ENCODE data around the gene CMC2.

Gene CMC2

GRCh38 chr16:80992676-80993293 is 13.9 kb downstream of the CMC2 start:
- Mint-ChIP-seq H3K36me3 (ENCODE audit: low read depth) (peaks cover 42% of the 10 kb centered on the region), H3K27me3 (no peaks in the 10 kb centered on the region), H3K4me3 (no peak overlapping the region), H3K4me1 (peaks cover 26% of the 10 kb centered on the region), H3K27ac (no peak overlapping the region), H3K9me3 (no peaks in the 10 kb centered on the region)
- ATAC-seq (no peak), DNase-seq (no peak)

- Mint-ChIP-seq H3K27me3 (no peaks in the 10 kb centered on the region), H3K9me3 (no peaks in the 10 kb centered on the region), H3K4me3 (no peak overlapping the region), H3K27ac (no peak overlapping the region), H3K36me3 (ENCODE audit: low read depth) (peaks cover 40% of the 10 kb centered on the region), H3K4me1 (peaks cover 25% of the 10 kb centered on the region)
- no peak for ATAC-seq
- no peak for DNase-seq
Measured at GRCh38 chr16:80991792-80992430, 14.8 kb downstream of the CMC2 start.

- H3K36me3 Mint-ChIP-seq (ENCODE audit: low read depth): peaks cover 39% of the 10 kb centered on the region
- peaks cover 27% of the 10 kb centered on the region for H3K4me1 Mint-ChIP-seq
- no peaks in the 10 kb centered on the region for H3K27me3 Mint-ChIP-seq
- no peak overlapping the region for H3K4me3 Mint-ChIP-seq
- no peak for ATAC-seq
- no peak for DNase-seq
- no peak overlapping the region for H3K27ac Mint-ChIP-seq
- no peaks in the 10 kb centered on the region for H3K9me3 Mint-ChIP-seq
Measured at GRCh38 chr16:80990978-80991377, 15.7 kb downstream of the CMC2 start.

- DNase-seq: no peak
- Mint-ChIP-seq H3K36me3 (ENCODE audit: low read depth) (peaks cover 36% of the 10 kb centered on the region), H3K4me3 (no peak overlapping the region), H3K27ac (no peak overlapping the region), H3K9me3 (no peaks in the 10 kb centered on the region), H3K27me3 (no peaks in the 10 kb centered on the region), H3K4me1 (peaks cover 27% of the 10 kb centered on the region)
- no peak for ATAC-seq
Measured at GRCh38 chr16:80990577-80990976, 16.1 kb downstream of the CMC2 start.

GRCh38 chr16:80989801-80990200 is 16.9 kb downstream of the CMC2 start:
- H3K4me3 Mint-ChIP-seq: no peak overlapping the region

GRCh38 chr16:80988756-80989155 is 17.9 kb downstream of the CMC2 start:
- ATAC-seq (no peak), DNase-seq (no peak)
- no peak overlapping the region for H3K4me3 Mint-ChIP-seq
- no peaks in the 10 kb centered on the region for H3K9me3 Mint-ChIP-seq
- H3K27ac Mint-ChIP-seq: no peak overlapping the region
- H3K4me1 Mint-ChIP-seq: peaks cover 22% of the 10 kb centered on the region
- no peaks in the 10 kb centered on the region for H3K27me3 Mint-ChIP-seq
- H3K36me3 Mint-ChIP-seq (ENCODE audit: low read depth): peaks cover 23% of the 10 kb centered on the region

More at GRCh38 chr16:80989801-80990200, 16.9 kb downstream of the CMC2 start:
- peaks cover 28% of the 10 kb centered on the region for H3K36me3 Mint-ChIP-seq (ENCODE audit: low read depth)
- no peak overlapping the region for H3K27ac Mint-ChIP-seq
- no peaks in the 10 kb centered on the region for H3K27me3 Mint-ChIP-seq
- H3K4me1 Mint-ChIP-seq: peaks cover 27% of the 10 kb centered on the region
- DNase-seq: no peak
- no peak for ATAC-seq
- H3K9me3 Mint-ChIP-seq: no peaks in the 10 kb centered on the region

- peaks cover 17% of the 10 kb centered on the region for H3K4me1 Mint-ChIP-seq
Measured at GRCh38 chr16:80986557-80986956, 20.1 kb downstream of the CMC2 start.

GRCh38 chr16:80985611-80986010 is 21.1 kb downstream of the CMC2 start:
- no peak for ATAC-seq
- Mint-ChIP-seq H3K4me1 (peaks cover 19% of the 10 kb centered on the region), H3K27ac (no peak overlapping the region)

More at GRCh38 chr16:80986557-80986956, 20.1 kb downstream of the CMC2 start:
- DNase-seq (no peak), ATAC-seq (no peak)
- Mint-ChIP-seq H3K27me3 (no peaks in the 10 kb centered on the region), H3K4me3 (no peak overlapping the region), H3K9me3 (no peaks in the 10 kb centered on the region), H3K36me3 (ENCODE audit: low read depth) (peaks cover 24% of the 10 kb centered on the region), H3K27ac (no peak overlapping the region)

GRCh38 chr16:80984124-80984892 is 22.4 kb downstream of the CMC2 start:
- Mint-ChIP-seq H3K4me1 (peaks cover 16% of the 10 kb centered on the region), H3K27ac (no peak overlapping the region), H3K4me3 (no peak overlapping the region), H3K9me3 (no peaks in the 10 kb centered on the region), H3K27me3 (no peaks in the 10 kb centered on the region), H3K36me3 (ENCODE audit: low read depth) (peaks cover 21% of the 10 kb centered on the region)
- ATAC-seq (no peak), DNase-seq (no peak)

More at GRCh38 chr16:80985611-80986010, 21.1 kb downstream of the CMC2 start:
- no peak for DNase-seq
- H3K9me3 Mint-ChIP-seq: no peaks in the 10 kb centered on the region
- no peak overlapping the region for H3K4me3 Mint-ChIP-seq
- no peaks in the 10 kb centered on the region for H3K27me3 Mint-ChIP-seq
- peaks cover 24% of the 10 kb centered on the region for H3K36me3 Mint-ChIP-seq (ENCODE audit: low read depth)

GRCh38 chr16:80982646-80983045 is 24.0 kb downstream of the CMC2 start:
- Mint-ChIP-seq H3K4me1 (peaks cover 13% of the 10 kb centered on the region), H3K27me3 (no peaks in the 10 kb centered on the region), H3K36me3 (ENCODE audit: low read depth) (peaks cover 27% of the 10 kb centered on the region), H3K9me3 (no peaks in the 10 kb centered on the region), H3K27ac (no peak overlapping the region), H3K4me3 (no peak overlapping the region)
- ATAC-seq: no peak
- DNase-seq: no peak

GRCh38 chr16:80981103-80981502 is 25.6 kb downstream of the CMC2 start:
- H3K27me3 Mint-ChIP-seq: no peaks in the 10 kb centered on the region
- H3K9me3 Mint-ChIP-seq: no peaks in the 10 kb centered on the region
- no peak for DNase-seq
- H3K4me1 Mint-ChIP-seq: peaks cover 2% of the 10 kb centered on the region
- peaks cover 25% of the 10 kb centered on the region for H3K36me3 Mint-ChIP-seq (ENCODE audit: low read depth)
- no peak overlapping the region for H3K4me3 Mint-ChIP-seq
- no peak for ATAC-seq
- H3K27ac Mint-ChIP-seq: no peak overlapping the region

- Mint-ChIP-seq H3K4me3 (no peak overlapping the region), H3K27ac (no peak overlapping the region), H3K9me3 (no peaks in the 10 kb centered on the region), H3K4me1 (peaks cover 2% of the 10 kb centered on the region), H3K36me3 (ENCODE audit: low read depth) (peaks cover 30% of the 10 kb centered on the region), H3K27me3 (no peaks in the 10 kb centered on the region)
- DNase-seq: no peak
- ATAC-seq: no peak
Measured at GRCh38 chr16:80976946-80977345, 29.7 kb downstream of the CMC2 start.

- DNase-seq: no peak
- Mint-ChIP-seq H3K27me3 (no peaks in the 10 kb centered on the region), H3K4me3 (no peak overlapping the region), H3K9me3 (no peaks in the 10 kb centered on the region), H3K27ac (no peak overlapping the region), H3K4me1 (no peaks in the 10 kb centered on the region), H3K36me3 (ENCODE audit: low read depth) (peaks cover 22% of the 10 kb centered on the region)
- no peak for ATAC-seq
Measured at GRCh38 chr16:80974649-80975376, 31.9 kb downstream of the CMC2 start.

GRCh38 chr16:80973991-80974390 is 32.7 kb downstream of the CMC2 start:
- peaks cover 26% of the 10 kb centered on the region for H3K36me3 Mint-ChIP-seq (ENCODE audit: low read depth)
- H3K27ac Mint-ChIP-seq: no peak overlapping the region

More at GRCh38 chr16:80973991-80974390, 32.7 kb downstream of the CMC2 start:
- no peaks in the 10 kb centered on the region for H3K4me1 Mint-ChIP-seq
- H3K9me3 Mint-ChIP-seq: no peaks in the 10 kb centered on the region
- no peak overlapping the region for H3K4me3 Mint-ChIP-seq
- no peaks in the 10 kb centered on the region for H3K27me3 Mint-ChIP-seq
- ATAC-seq: no peak
- DNase-seq: no peak

Measured in activated naive CD8-positive, alpha-beta T cell treated with anti-CD3 and anti-CD28 coated beads, Interleukin-2, amount 50 U/mL, for 24 hours (primary cell).